SK-N-SH (cell line): ENCODE measurements around the gene CBFA2T3. TPM values are rescaled to one million over a fixed set of nuclear protein-coding genes. Genes with fewer than 3 reads are reported as not detected.

ENCODE experiments used
- CTCF ChIA-PET: fragments of 300-600, 350-600 bp; formaldehyde crosslinking; extraction: SDS; loops from one replicate; lab custom pipeline; 2021; lab: Yijun Ruan, JAX
- POLR2A ChIA-PET: fragments of 350-600 bp; sonication (Branson Sonifier 250); formaldehyde crosslinking; extraction: SDS; loops from one replicate; lab custom pipeline; 2020; ENCODE audit warnings: antibody characterized with exemption, inconsistent platforms; lab: Yijun Ruan, JAX
- DNase-seq: peaks from one replicate; pipeline ENCODE4 v3.0.0; 2012
- H2AFZ ChIP-seq: fragments of 200-600 bp; sonication (generic); 2 replicates; pipeline ENCODE4 v1.8.1; 2016; ENCODE audit warnings: antibody characterized with exemption, mild to moderate bottlenecking, low read depth
- H3F3A ChIP-seq: fragments of 200-600 bp; sonication (generic); replicated peaks from 2 replicates; pipeline ENCODE3; 2016; ENCODE audit warnings: antibody characterized with exemption, mild to moderate bottlenecking; ENCODE audit not compliant: insufficient read depth
- H3K27ac ChIP-seq, 2 experiments: fragments of 200-500 bp in 1 of 2; fragments of 200-600 bp in 1 of 2; sonication (Bioruptor generic) in 1 of 2; sonication (generic), shearing (Covaris generic) in 1 of 2; 2 replicates each; pipeline versions ENCODE4 v1.5.1 to v1.6.1; 2014 to 2016; ENCODE audit warnings: low read depth in 2 of 2, inconsistent platforms in 1 of 2, low read length in 1 of 2, mild to moderate bottlenecking in 1 of 2, mixed read lengths in 1 of 2
- H3K27me3 ChIP-seq: fragments of 200-600 bp; sonication (generic), shearing (Covaris generic); 2 replicates; pipeline ENCODE4 v1.6.1; 2016; ENCODE audit warnings: mixed run types; ENCODE audit not compliant: insufficient read depth
- H3K36me3 ChIP-seq, 2 experiments: fragments of 200-500 bp in 1 of 2; fragments of 200-600 bp in 1 of 2; sonication (Bioruptor generic) in 1 of 2; sonication (generic) in 1 of 2; replicated peaks in 1 of 2; 2 replicates each; pipeline versions ENCODE3 to v1.5.1; 2014 to 2016; ENCODE audit warnings: low read length in 1 of 2, mild to moderate bottlenecking in 1 of 2; ENCODE audit not compliant: insufficient read depth in 2 of 2, control insufficient read depth in 1 of 2
- H3K4me1 ChIP-seq, 2 experiments: fragments of 200-500 bp in 1 of 2; fragments of 200-600 bp in 1 of 2; sonication (Bioruptor generic) in 1 of 2; sonication (generic), shearing (Covaris generic) in 1 of 2; 2 replicates each; pipeline versions ENCODE4 v1.5.1 to v1.6.1; 2014 to 2016; ENCODE audit warnings: low read depth in 1 of 2, low read length in 1 of 2, mixed run types in 1 of 2; ENCODE audit not compliant: insufficient read depth in 2 of 2, control insufficient read depth in 1 of 2
- H3K4me2 ChIP-seq: fragments of 200-600 bp; sonication (generic), shearing (Covaris generic); 2 replicates; pipeline ENCODE4 v1.6.1; 2017; ENCODE audit warnings: mixed run types
- H3K4me3 ChIP-seq, 2 experiments: fragments of 200-500 bp in 1 of 2; fragments of 200-600 bp in 1 of 2; sonication (Bioruptor generic) in 1 of 2; sonication (generic), shearing (Covaris generic) in 1 of 2; 2 replicates each; pipeline versions ENCODE4 v1.5.1 to v1.8.1; 2014 to 2016; ENCODE audit warnings: low read depth in 2 of 2, inconsistent platforms in 1 of 2, low read length in 1 of 2, mild to moderate bottlenecking in 1 of 2, mixed read lengths in 1 of 2, moderate library complexity in 1 of 2
- H3K79me2 ChIP-seq: fragments of 200-600 bp; sonication (generic); 2 replicates; pipeline ENCODE4 v1.8.1; 2017; ENCODE audit warnings: mild to moderate bottlenecking; ENCODE audit not compliant: insufficient read depth
- H3K9ac ChIP-seq: fragments of 200-600 bp; sonication (generic); 2 replicates; pipeline ENCODE4 v1.6.1; 2017; ENCODE audit warnings: mixed run types
- H3K9me2 ChIP-seq: fragments of 200-600 bp; sonication (generic); 2 replicates; pipeline ENCODE4 v1.6.1; 2017; ENCODE audit warnings: mixed run types
- H3K9me3 ChIP-seq: fragments of 200-600 bp; sonication (generic); 2 replicates; pipeline ENCODE4 v1.6.1; 2017; ENCODE audit warnings: mixed run types, mild to moderate bottlenecking, moderate library complexity
- H4K20me1 ChIP-seq: fragments of 200-600 bp; sonication (generic); 2 replicates; pipeline ENCODE4 v1.6.1; 2017; ENCODE audit warnings: mild to moderate bottlenecking, mixed run types; ENCODE audit not compliant: insufficient read depth
- CHD2 ChIP-seq: fragments of 150-350 bp; IDR thresholded peaks from 2 replicates; pipeline ENCODE4 v1.6.1; 2018; ENCODE audit warnings: low read length; ENCODE audit not compliant: partially characterized antibody
- EP300 ChIP-seq, 2 experiments: IDR thresholded peaks; 2 replicates each; pipeline versions ENCODE4 v1.4.0 to v1.6.1; 2012; ENCODE audit warnings: borderline replicate concordance in 1 of 2, low read depth in 1 of 2, low read length in 1 of 2
- FOSL2 ChIP-seq: IDR thresholded peaks from 2 replicates; pipeline ENCODE4 v1.4.0; 2012; ENCODE audit warnings: low read depth, mild to moderate bottlenecking, moderate library complexity, borderline replicate concordance
- GABPA ChIP-seq: IDR thresholded peaks from 2 replicates; pipeline ENCODE4 v1.4.0; 2012; ENCODE audit warnings: low read depth, mild to moderate bottlenecking
- GATA2 ChIP-seq: sonication (generic); formaldehyde crosslinking; IDR thresholded peaks from 2 replicates; pipeline ENCODE4 v1.5.0; 2020; ENCODE audit warnings: mild to moderate bottlenecking, missing genetic modification reagents
- MEF2A ChIP-seq: IDR thresholded peaks from 2 replicates; pipeline ENCODE4 v1.4.0; 2012; ENCODE audit warnings: low read depth, borderline replicate concordance
- MXI1 ChIP-seq: IDR thresholded peaks from 2 replicates; pipeline ENCODE4 v1.6.1; 2012; ENCODE audit warnings: mild to moderate bottlenecking, low read depth, low read length, improper control_type of control experiment
- NRF1 ChIP-seq: IDR thresholded peaks from 2 replicates; pipeline ENCODE4 v1.6.1; 2012; ENCODE audit warnings: low read depth, mild to moderate bottlenecking, low read length
- RAD21 ChIP-seq: IDR thresholded peaks from 2 replicates; pipeline ENCODE4 v1.6.1; 2012; ENCODE audit warnings: mild to moderate bottlenecking, low read length
- RCOR1 ChIP-seq: fragments of 150-350 bp; IDR thresholded peaks from 2 replicates; pipeline ENCODE4 v1.6.1; 2017; ENCODE audit warnings: antibody characterized with exemption, low read length
- RFX5 ChIP-seq: IDR thresholded peaks from 2 replicates; pipeline ENCODE4 v1.6.1; 2012; ENCODE audit warnings: mild to moderate bottlenecking, improper control_type of control experiment, low read length
- RXRA ChIP-seq: IDR thresholded peaks from 2 replicates; pipeline ENCODE4 v1.4.0; 2012; ENCODE audit warnings: low read depth, mild to moderate bottlenecking, borderline replicate concordance
- SIN3A ChIP-seq: IDR thresholded peaks from 2 replicates; pipeline ENCODE4 v1.6.1; 2012; ENCODE audit warnings: low read depth, mild to moderate bottlenecking, low read length, moderate library complexity, borderline replicate concordance
- TAF1 ChIP-seq: IDR thresholded peaks from 2 replicates; pipeline ENCODE4 v1.6.1; 2012; ENCODE audit warnings: low read depth, mild to moderate bottlenecking, low read length, moderate library complexity, borderline replicate concordance
- WGBS: methylation state at CpG from one replicate; pipeline ENCODE4 v1.1.6; 2017; ENCODE audit warnings: low lambda C conversion rate; 5-methylcytosine and 5-hydroxymethylcytosine counted together
- polyA plus RNA-seq, 3 experiments: library from polyadenylated mRNA; depleted of rRNA; stranded (reverse); fragments of >200 nt; gene quantifications; 2 replicates each; pipeline ENCODE4 v1.2.3, GENCODE V29; 2012
- TF ChIP-seq, protein P1 (sequence below): IDR thresholded peaks from 2 replicates; pipeline ENCODE4; 2012
- TF ChIP-seq, protein P2 (sequence below): IDR thresholded peaks from 2 replicates; pipeline ENCODE4 v1.4.0; 2012; ENCODE audit warnings: low read depth, borderline replicate concordance
- TF ChIP-seq, protein P3 (sequence below): fragments of 200-600 bp; sonication (generic); IDR thresholded peaks from 2 replicates; pipeline ENCODE4 v1.6.1; 2017; ENCODE audit warnings: antibody characterized with exemption, mild to moderate bottlenecking, moderate library complexity
- TF ChIP-seq, protein P4 (sequence below): fragments of 150-350 bp; IDR thresholded peaks from 2 replicates; pipeline ENCODE4 v1.6.1; 2017; ENCODE audit warnings: antibody characterized with exemption, low read length, low read depth, borderline replicate concordance
- TF ChIP-seq, protein P5 (sequence below): fragments of 150-350 bp; IDR thresholded peaks from 2 replicates; pipeline ENCODE4 v1.6.1; 2016; ENCODE audit warnings: mild to moderate bottlenecking, low read depth, low read length

The CBFA2T3 gene
- polyA plus RNA-seq, 1 of the 3 experiments (the other 2 are of a cell fraction) = not detected

DNA sequence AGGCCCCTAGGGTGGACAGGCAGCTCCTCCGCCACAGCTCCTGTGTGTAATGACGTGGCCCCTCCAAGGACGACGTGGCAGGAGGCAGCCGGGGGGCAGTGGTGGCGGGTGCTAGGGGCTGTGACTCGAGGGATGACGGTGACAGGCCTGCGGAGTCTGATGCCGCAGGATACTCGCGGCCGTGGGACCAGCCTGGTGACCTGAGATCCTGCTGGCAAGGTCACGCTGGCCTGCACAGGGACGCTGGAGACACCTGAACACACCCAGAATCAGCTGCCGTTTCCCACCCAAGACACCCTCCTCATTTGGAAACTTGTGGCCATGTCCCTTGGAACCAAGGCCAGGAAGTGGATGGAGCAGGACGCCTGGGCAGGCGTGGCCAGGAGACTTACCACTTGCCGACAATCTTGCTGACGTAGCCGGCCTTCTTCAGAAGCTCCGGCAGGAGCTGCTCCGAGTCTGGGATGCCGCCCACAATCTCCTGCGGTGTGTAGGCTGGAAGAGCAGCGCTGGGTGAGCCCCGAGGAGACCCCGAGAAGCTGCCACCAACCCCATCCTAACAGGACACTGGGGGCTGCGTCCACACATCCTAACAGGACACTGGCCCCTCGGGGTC is 136.3 kb downstream of the CBFA2T3 start:
- Histone ChIP-seq H3K27me3 (no peaks in the 10 kb centered on the region), H2AFZ (no peak overlapping the region), H3K4me3 (no peak overlapping the region), H3K9me3 (no peaks in the 10 kb centered on the region), H3K27ac (no peak overlapping the region), H3K79me2 (no peaks in the 10 kb centered on the region), H4K20me1 (no peaks in the 10 kb centered on the region), H3F3A (no peaks in the 10 kb centered on the region), H3K4me2 (no peak overlapping the region), H3K9me2 (no peaks in the 10 kb centered on the region), H3K36me3 (peaks cover 0 to 19% of the 10 kb centered on the region in 2 experiments), H3K9ac (no peak overlapping the region), H3K4me1 (no peaks in the 10 kb centered on the region)
- no peak for TF ChIP-seq FOSL2
- TF ChIP-seq CHD2 = no peak
- TF ChIP-seq RAD21 = no peak
- no peak for TF ChIP-seq TAF1
- no peak for TF ChIP-seq GATA2 (CRISPR knock-in tag)
- no peak for TF ChIP-seq SIN3A
- TF ChIP-seq RCOR1 = no peak
- TF ChIP-seq, protein P1, sequence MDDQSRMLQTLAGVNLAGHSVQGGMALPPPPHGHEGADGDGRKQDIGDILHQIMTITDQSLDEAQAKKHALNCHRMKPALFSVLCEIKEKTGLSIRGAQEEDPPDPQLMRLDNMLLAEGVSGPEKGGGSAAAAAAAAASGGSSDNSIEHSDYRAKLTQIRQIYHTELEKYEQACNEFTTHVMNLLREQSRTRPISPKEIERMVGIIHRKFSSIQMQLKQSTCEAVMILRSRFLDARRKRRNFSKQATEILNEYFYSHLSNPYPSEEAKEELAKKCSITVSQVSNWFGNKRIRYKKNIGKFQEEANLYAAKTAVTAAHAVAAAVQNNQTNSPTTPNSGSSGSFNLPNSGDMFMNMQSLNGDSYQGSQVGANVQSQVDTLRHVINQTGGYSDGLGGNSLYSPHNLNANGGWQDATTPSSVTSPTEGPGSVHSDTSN = no peak
- no peak for TF ChIP-seq NRF1
- TF ChIP-seq, protein P2, sequence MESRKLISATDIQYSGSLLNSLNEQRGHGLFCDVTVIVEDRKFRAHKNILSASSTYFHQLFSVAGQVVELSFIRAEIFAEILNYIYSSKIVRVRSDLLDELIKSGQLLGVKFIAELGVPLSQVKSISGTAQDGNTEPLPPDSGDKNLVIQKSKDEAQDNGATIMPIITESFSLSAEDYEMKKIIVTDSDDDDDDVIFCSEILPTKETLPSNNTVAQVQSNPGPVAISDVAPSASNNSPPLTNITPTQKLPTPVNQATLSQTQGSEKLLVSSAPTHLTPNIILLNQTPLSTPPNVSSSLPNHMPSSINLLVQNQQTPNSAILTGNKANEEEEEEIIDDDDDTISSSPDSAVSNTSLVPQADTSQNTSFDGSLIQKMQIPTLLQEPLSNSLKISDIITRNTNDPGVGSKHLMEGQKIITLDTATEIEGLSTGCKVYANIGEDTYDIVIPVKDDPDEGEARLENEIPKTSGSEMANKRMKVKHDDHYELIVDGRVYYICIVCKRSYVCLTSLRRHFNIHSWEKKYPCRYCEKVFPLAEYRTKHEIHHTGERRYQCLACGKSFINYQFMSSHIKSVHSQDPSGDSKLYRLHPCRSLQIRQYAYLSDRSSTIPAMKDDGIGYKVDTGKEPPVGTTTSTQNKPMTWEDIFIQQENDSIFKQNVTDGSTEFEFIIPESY = no peak
- TF ChIP-seq, protein P3, sequence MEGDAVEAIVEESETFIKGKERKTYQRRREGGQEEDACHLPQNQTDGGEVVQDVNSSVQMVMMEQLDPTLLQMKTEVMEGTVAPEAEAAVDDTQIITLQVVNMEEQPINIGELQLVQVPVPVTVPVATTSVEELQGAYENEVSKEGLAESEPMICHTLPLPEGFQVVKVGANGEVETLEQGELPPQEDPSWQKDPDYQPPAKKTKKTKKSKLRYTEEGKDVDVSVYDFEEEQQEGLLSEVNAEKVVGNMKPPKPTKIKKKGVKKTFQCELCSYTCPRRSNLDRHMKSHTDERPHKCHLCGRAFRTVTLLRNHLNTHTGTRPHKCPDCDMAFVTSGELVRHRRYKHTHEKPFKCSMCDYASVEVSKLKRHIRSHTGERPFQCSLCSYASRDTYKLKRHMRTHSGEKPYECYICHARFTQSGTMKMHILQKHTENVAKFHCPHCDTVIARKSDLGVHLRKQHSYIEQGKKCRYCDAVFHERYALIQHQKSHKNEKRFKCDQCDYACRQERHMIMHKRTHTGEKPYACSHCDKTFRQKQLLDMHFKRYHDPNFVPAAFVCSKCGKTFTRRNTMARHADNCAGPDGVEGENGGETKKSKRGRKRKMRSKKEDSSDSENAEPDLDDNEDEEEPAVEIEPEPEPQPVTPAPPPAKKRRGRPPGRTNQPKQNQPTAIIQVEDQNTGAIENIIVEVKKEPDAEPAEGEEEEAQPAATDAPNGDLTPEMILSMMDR = no peak
- TF ChIP-seq MXI1 = no peak
- no peak for TF ChIP-seq MEF2A
- no peak for TF ChIP-seq GABPA
- TF ChIP-seq RFX5 = no peak
- TF ChIP-seq, protein P4, sequence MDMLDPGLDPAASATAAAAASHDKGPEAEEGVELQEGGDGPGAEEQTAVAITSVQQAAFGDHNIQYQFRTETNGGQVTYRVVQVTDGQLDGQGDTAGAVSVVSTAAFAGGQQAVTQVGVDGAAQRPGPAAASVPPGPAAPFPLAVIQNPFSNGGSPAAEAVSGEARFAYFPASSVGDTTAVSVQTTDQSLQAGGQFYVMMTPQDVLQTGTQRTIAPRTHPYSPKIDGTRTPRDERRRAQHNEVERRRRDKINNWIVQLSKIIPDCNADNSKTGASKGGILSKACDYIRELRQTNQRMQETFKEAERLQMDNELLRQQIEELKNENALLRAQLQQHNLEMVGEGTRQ = no peak
- TF ChIP-seq, protein P5, sequence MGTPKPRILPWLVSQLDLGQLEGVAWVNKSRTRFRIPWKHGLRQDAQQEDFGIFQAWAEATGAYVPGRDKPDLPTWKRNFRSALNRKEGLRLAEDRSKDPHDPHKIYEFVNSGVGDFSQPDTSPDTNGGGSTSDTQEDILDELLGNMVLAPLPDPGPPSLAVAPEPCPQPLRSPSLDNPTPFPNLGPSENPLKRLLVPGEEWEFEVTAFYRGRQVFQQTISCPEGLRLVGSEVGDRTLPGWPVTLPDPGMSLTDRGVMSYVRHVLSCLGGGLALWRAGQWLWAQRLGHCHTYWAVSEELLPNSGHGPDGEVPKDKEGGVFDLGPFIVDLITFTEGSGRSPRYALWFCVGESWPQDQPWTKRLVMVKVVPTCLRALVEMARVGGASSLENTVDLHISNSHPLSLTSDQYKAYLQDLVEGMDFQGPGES = no peak
- no peak for TF ChIP-seq EP300 (IDR thresholded peaks at IDR 0.05; ENCODE audit: borderline replicate concordance in 1 of 2, low read depth in 1 of 2, low read length in 1 of 2)
- no peak for TF ChIP-seq RXRA
- CTCF ChIA-PET = interaction anchor here (1.7 kb wide), 2 partner anchors 17 to 24 kb away, joined by 4 to 5 read pairs; no protein-coding TSS in a partner anchor
- 94% methylated on average over 19 of the region's 30 CpGs for WGBS
- POLR2A ChIA-PET = no interaction called here
- no peak for DNase-seq
